OCI-LY3 (cell line): Measurements from ENCODE around the gene TCF23.

ENCODE experiments used
- EZH2phosphoT487 ChIP-seq: fragments of 200-600 bp; shearing (Covaris generic); IDR thresholded peaks from 2 replicates; pipeline ENCODE4 v1.6.1; 2018; ENCODE audit warnings: antibody characterized with exemption, mixed run types, low read depth
- TF ChIP-seq, protein P1 (sequence below): fragments of 200-600, 300-600 bp; sonication (generic); IDR thresholded peaks from 2 replicates; pipeline ENCODE4 v1.5.1; 2014; ENCODE audit warnings: antibody characterized with exemption, low read length, low read depth

DNA sequence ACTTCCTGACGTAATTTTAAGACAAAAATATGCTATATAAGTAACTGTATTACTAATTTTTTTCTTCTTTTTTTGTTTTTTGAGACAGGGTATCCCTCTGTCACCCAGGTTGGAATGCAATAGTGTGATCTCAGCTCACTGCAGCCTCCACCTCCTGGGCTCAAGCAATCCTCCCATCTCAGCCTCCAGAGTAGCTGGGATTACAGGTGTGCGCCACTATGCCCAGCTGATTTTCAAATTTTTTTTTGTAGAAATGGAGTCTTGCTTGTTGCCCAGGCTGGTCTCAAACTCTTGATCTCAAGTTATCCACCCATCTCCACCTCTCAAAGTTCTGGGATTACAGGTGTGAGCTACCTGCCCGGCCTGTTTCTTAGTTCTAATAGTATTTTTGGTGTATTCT lies 29.7 kb downstream of the TCF23 start:
- TF ChIP-seq, protein P1, sequence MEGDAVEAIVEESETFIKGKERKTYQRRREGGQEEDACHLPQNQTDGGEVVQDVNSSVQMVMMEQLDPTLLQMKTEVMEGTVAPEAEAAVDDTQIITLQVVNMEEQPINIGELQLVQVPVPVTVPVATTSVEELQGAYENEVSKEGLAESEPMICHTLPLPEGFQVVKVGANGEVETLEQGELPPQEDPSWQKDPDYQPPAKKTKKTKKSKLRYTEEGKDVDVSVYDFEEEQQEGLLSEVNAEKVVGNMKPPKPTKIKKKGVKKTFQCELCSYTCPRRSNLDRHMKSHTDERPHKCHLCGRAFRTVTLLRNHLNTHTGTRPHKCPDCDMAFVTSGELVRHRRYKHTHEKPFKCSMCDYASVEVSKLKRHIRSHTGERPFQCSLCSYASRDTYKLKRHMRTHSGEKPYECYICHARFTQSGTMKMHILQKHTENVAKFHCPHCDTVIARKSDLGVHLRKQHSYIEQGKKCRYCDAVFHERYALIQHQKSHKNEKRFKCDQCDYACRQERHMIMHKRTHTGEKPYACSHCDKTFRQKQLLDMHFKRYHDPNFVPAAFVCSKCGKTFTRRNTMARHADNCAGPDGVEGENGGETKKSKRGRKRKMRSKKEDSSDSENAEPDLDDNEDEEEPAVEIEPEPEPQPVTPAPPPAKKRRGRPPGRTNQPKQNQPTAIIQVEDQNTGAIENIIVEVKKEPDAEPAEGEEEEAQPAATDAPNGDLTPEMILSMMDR = no peak
- no peak for TF ChIP-seq EZH2phosphoT487
